GM12873 (cell line): ENCODE results near the gene PAPOLB.

Experiments
- TF ChIP-seq, protein P1 (sequence below): IDR thresholded peaks from 2 replicates; pipeline ENCODE4 v1.5.1; 2012; ENCODE audit warnings: low read depth, mild to moderate bottlenecking, moderate library complexity, low read length, control low read depth; ENCODE audit not compliant: insufficient read depth; ENCODE audit errors: missing control alignments

Gene PAPOLB

DNA sequence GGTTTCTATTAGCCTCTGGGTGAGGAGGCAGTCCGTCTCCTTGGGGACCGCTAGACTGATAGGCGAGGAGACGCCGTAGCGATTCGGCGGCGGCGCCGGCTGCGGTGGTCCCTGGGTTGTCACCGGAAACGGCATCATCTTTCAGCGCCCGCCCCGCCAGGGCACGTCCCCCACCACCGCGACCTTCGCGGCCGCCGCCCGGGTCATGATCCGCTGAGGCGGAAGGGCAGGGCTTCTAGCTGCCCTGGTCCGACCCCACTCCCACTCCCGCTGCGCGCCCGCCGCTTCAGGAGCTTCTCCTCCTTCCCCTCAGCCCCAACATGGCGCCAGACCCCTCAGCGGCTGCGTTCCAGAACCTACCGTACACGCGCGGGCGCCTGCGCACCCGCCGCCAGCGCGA lies at the start of gene PAPOLB:
Gene PAPOLB, minus strand, starts transcription at position 358 of the 400 bp plus-strand sequence. Its CDS starts 220 bp downstream, at position 138.
- TF ChIP-seq, protein P1, sequence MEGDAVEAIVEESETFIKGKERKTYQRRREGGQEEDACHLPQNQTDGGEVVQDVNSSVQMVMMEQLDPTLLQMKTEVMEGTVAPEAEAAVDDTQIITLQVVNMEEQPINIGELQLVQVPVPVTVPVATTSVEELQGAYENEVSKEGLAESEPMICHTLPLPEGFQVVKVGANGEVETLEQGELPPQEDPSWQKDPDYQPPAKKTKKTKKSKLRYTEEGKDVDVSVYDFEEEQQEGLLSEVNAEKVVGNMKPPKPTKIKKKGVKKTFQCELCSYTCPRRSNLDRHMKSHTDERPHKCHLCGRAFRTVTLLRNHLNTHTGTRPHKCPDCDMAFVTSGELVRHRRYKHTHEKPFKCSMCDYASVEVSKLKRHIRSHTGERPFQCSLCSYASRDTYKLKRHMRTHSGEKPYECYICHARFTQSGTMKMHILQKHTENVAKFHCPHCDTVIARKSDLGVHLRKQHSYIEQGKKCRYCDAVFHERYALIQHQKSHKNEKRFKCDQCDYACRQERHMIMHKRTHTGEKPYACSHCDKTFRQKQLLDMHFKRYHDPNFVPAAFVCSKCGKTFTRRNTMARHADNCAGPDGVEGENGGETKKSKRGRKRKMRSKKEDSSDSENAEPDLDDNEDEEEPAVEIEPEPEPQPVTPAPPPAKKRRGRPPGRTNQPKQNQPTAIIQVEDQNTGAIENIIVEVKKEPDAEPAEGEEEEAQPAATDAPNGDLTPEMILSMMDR: no peak

DNA sequence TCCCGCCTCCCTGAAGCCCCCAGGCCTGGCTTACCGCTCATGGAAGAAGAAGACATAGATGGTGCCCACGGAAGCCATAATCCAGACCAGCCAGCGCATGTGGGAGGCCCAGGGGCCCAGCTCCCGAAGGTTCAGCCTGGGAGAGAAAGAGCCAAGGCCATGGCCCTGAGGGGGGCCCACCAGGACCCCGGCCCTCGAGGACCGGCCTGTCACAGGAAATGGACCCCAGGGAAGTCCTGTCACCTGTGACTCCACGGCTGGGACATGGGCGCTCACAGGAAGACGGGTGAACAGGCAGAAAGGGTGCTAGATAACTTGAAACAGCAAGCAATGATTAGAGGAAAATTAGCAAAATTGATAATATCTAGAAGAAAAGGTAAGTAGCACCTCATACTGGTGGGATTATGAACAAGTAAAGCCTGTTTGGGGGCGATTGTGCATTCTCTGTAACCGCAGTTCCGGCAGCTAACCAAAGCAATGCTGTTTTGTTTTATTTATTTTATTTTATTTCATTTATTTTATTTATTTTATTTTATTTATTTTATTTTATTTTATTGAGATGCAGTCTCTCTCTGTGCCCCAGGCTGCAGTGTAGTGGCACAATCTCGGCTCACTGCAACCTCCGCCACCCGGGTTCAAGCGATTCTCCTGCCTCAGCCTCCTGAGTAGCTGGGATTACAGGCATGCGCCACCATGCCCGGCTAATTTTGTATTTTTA lies 49.4 kb upstream of the PAPOLB start:
- TF ChIP-seq, protein P1: no peak

DNA sequence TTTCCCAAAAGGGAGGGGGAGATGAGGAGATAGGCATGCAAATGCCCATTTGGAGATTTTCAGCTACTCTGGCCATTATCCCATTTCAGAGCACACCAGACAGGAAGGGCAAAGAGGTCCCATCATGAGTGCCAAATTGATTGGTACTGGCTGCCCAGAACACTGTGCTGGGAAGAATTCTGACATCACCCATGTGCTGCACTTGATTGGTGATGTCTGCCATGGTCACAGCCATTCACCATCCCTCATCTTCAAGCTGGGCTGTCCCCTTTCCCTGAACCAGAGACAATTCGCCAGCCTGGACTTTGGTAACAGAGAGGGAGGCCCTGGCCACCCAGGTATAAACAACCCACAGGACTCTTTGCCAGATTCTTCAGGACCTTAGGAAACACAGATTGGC lies 44.9 kb upstream of the PAPOLB start:
- TF ChIP-seq, protein P1: no peak

DNA sequence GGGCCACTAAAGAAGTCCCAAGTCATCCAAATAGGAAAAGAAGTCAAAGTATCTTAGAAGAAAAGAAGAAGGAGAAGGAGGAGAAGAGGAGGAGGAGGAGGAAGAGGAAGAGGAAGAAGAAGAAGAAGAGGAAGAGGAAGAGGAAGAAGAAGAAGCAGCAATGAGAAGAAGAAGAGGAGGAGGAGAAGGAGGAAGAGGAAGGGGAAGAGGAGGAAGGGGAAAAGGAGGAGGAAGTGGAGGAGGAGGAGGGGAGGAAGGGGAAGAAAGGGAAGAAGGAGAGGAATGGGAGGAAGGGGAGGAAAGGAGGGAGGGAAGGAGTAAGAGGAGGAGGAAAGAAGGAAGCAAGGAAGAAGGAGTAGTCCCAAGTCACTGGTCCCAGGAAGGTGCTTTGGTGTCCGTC lies 43.3 kb upstream of the PAPOLB start:
- TF ChIP-seq, protein P1: no peak

DNA sequence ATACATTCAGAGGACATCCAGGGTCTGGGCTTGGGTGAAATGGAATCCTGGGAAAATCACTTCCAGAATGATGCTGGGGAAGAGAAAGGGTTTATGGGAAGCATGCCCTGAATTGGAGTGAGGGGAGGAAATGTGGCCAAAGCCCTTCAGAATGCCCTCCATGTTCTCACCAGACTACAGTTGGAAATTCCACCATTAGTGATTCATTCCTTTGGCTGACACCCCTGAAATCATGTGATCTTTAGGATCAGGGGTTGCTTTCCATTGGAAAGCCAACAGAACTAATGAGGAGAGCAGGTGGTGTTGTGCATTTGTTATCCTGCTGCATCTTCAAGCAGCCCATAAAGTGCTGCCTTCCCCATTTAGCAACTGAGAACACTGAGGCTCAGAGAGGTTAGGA lies 42.5 kb upstream of the PAPOLB start:
- TF ChIP-seq, protein P1: no peak

DNA sequence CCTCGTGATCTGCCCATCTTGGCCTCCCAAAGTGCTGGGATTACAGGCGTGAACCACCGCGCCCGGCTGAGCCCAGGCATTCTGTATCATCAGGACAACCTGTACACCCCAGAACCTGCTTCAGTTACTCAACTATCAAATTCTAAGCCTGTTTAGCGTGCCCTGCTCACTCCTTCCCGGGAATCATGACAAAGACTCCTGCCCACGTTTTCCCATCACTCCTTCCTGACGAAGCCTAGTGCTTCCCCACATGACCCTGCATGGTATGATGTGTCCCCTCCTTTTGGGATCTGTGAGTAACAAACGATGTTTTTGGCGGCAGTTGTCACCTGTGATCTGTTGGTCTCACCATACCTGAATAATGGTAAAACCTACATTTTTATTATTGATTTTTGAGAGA lies 33.9 kb upstream of the PAPOLB start:
- TF ChIP-seq, protein P1: no peak

DNA sequence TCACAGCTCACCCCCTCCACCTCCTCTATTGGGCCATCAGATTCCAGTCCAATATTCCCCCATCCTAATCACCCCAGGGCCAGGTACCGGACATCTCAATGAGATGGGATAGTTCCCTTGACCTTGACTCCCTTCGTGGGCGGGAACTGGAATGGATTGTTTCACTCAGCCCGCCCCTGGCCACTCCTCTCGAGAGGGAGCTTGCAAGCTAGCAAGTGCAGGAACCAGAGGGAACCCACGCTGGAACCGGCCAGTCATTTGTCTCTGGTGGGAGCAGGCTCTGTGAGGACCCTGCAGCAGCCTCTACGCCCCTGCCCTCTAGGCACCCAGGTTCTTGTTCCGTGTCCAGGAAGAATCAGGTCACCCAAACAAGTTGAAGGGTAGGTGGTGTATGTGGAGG lies 32.7 kb upstream of the PAPOLB start:
- TF ChIP-seq, protein P1: no peak
